GM23338 (cell line): ENCODE results near the gene FAM110C. TPM values are rescaled to one million over a fixed set of nuclear protein-coding genes. Genes with fewer than 3 reads are reported as not detected.

Experiments used
- ATAC-seq: fragments of 200-7000 bp; cut with Tn5 transposase; 3 replicates; pipeline ENCODE4 v1.9.1; 2020
- DNase-seq: peaks from one replicate; pipeline ENCODE4 v3.0.0-alpha.2; 2015; ENCODE audit warnings: low spot score
- H2AFZ ChIP-seq: fragments of 200-600 bp; sonication (generic); 2 replicates; pipeline ENCODE4 v1.8.0; 2016; ENCODE audit warnings: antibody characterized with exemption, mild to moderate bottlenecking, moderate library complexity
- H3F3A ChIP-seq: fragments of 200-600 bp; sonication (generic); replicated peaks from 2 replicates; pipeline ENCODE4 v1.8.0; 2017; ENCODE audit warnings: antibody characterized with exemption, mixed run types, low read depth
- H3K27ac ChIP-seq: fragments of 200-600 bp; sonication (generic); 2 replicates; pipeline ENCODE4 v1.6.1; 2016; ENCODE audit warnings: low read depth
- H3K27me3 ChIP-seq: fragments of 200-600 bp; sonication (generic); 2 replicates; pipeline ENCODE4 v1.8.0; 2016; ENCODE audit warnings: mild to moderate bottlenecking, mixed run types, moderate library complexity; ENCODE audit not compliant: insufficient read depth
- H3K36me3 ChIP-seq: fragments of 200-600 bp; sonication (generic); 2 replicates; pipeline ENCODE4 v1.8.0; 2016; ENCODE audit warnings: mild to moderate bottlenecking; ENCODE audit not compliant: insufficient read depth
- H3K4me1 ChIP-seq: fragments of 200-600 bp; sonication (generic); 2 replicates; pipeline ENCODE4 v1.8.0; 2016; ENCODE audit warnings: mild to moderate bottlenecking, moderate library complexity; ENCODE audit not compliant: insufficient read depth
- H3K4me2 ChIP-seq: fragments of 200-600 bp; sonication (generic); 2 replicates; pipeline ENCODE4 v1.7.1; 2017; ENCODE audit warnings: mixed run types
- H3K4me3 ChIP-seq: fragments of 200-600 bp; sonication (generic); 2 replicates; pipeline ENCODE4 v1.6.1; 2016; ENCODE audit warnings: mixed run types
- H3K79me2 ChIP-seq: fragments of 200-600 bp; sonication (generic); replicated peaks from 2 replicates; pipeline ENCODE4 v1.8.0; 2017; ENCODE audit warnings: mild to moderate bottlenecking; ENCODE audit not compliant: insufficient read depth
- H3K9me2 ChIP-seq: fragments of 200-600 bp; sonication (generic); 2 replicates; pipeline ENCODE4 v1.8.0; 2017; ENCODE audit not compliant: insufficient read depth
- H4K20me1 ChIP-seq: fragments of 200-600 bp; sonication (generic); replicated peaks from 2 replicates; pipeline ENCODE4 v1.8.0; 2017; ENCODE audit warnings: mild to moderate bottlenecking; ENCODE audit not compliant: insufficient read depth
- H3K27ac Mint-ChIP-seq: 2 replicates; pipeline ENCODE4 v1.8.0; 2020; ENCODE audit warnings: inconsistent platforms, mild to moderate bottlenecking, moderate library complexity, mixed read lengths
- H3K27me3 Mint-ChIP-seq: 3 replicates; pipeline ENCODE4 v1.8.0; 2022; ENCODE audit warnings: low read depth, mild to moderate bottlenecking, moderate library complexity, mixed read lengths, inconsistent platforms; ENCODE audit not compliant: insufficient read depth, poor library complexity
- H3K36me3 Mint-ChIP-seq: 3 replicates; pipeline ENCODE4 v1.8.0; 2021; ENCODE audit warnings: low read depth, mild to moderate bottlenecking, inconsistent platforms, moderate library complexity, mixed read lengths
- H3K4me1 Mint-ChIP-seq: 3 replicates; pipeline ENCODE4 v1.8.0; 2020; ENCODE audit warnings: mild to moderate bottlenecking, inconsistent platforms, mixed read lengths
- H3K4me3 Mint-ChIP-seq: 3 replicates; pipeline ENCODE4 v1.8.0; 2021; ENCODE audit warnings: moderate library complexity, mild to moderate bottlenecking, inconsistent platforms, mixed read lengths
- H3K9me3 Mint-ChIP-seq: 3 replicates; pipeline ENCODE4 v1.8.0; 2020; ENCODE audit warnings: moderate library complexity, mild to moderate bottlenecking, inconsistent platforms, mixed read lengths
- CREB1 ChIP-seq: fragments of 250-450 bp; sonication (Bioruptor Pico); IDR thresholded peaks from 2 replicates; pipeline ENCODE4 v1.5.0; 2020; ENCODE audit warnings: low read depth, mild to moderate bottlenecking, moderate library complexity
- EZH2 ChIP-seq: fragments of 200-600 bp; sonication (generic); IDR thresholded peaks from one replicate; pipeline ENCODE4 v1.8.0; 2017; ENCODE audit warnings: antibody characterized with exemption, mild to moderate bottlenecking, low read depth; ENCODE audit not compliant: unreplicated experiment
- EZH2phosphoT487 ChIP-seq: fragments of 200-600 bp; sonication (generic); IDR thresholded peaks from one replicate; pipeline ENCODE4 v1.8.1; 2018; ENCODE audit warnings: antibody characterized with exemption; ENCODE audit not compliant: unreplicated experiment
- JUNB ChIP-seq: IDR thresholded peaks from one replicate; pipeline ENCODE4 v1.6.1; 2016; ENCODE audit warnings: antibody characterized with exemption; ENCODE audit not compliant: unreplicated experiment
- NANOG ChIP-seq: IDR thresholded peaks from 2 replicates; pipeline ENCODE4 v1.6.1; 2016; ENCODE audit warnings: antibody characterized with exemption, borderline replicate concordance
- STAT1 ChIP-seq: IDR thresholded peaks from one replicate; pipeline ENCODE4 v1.6.1; 2016; ENCODE audit warnings: antibody characterized with exemption; ENCODE audit not compliant: unreplicated experiment
- ZNF114 ChIP-seq: fragments of 250-450 bp; sonication (Bioruptor Pico); IDR thresholded peaks from 2 replicates; pipeline ENCODE4 v1.5.0; 2020; ENCODE audit warnings: mild to moderate bottlenecking, moderate library complexity
- ZNF331 ChIP-seq: fragments of 250-450 bp; sonication (Bioruptor Pico); IDR thresholded peaks from 2 replicates; pipeline ENCODE4 v1.5.0; 2020; ENCODE audit warnings: low read depth, mild to moderate bottlenecking, moderate library complexity
- polyA plus RNA-seq: library from polyadenylated mRNA; unstranded; fragments of >200 nt; fragmentation: Nextera tagmentation; extraction: Ambion mirVana; gene quantifications from 2 replicates; pipeline ENCODE4 v1.2.1, GENCODE V29; 2016
- total RNA-seq: library from RNA; depleted of rRNA; stranded (reverse); fragments of >200 nt; shearing (Covaris generic); gene quantifications from 2 replicates; pipeline ENCODE4 v1.2.3, GENCODE V29; 2014
- TF ChIP-seq, protein P1 (sequence below): IDR thresholded peaks from one replicate; pipeline ENCODE4 v1.6.1; 2018; ENCODE audit warnings: antibody characterized with exemption; ENCODE audit not compliant: unreplicated experiment
- TF ChIP-seq, protein P2 (sequence below): fragments of 250-450 bp; sonication (Bioruptor Pico); IDR thresholded peaks from 2 replicates; pipeline ENCODE4 v1.5.0; 2020; ENCODE audit warnings: mild to moderate bottlenecking, moderate library complexity
- TF ChIP-seq, protein P3 (sequence below): IDR thresholded peaks from 2 replicates; pipeline ENCODE4 v1.6.1; 2016; ENCODE audit warnings: antibody characterized with exemption

The FAM110C gene
- total and polyA plus RNA-seq, 2 experiments from 2014 or later = 7.9 to 20.9 TPM

DNA sequence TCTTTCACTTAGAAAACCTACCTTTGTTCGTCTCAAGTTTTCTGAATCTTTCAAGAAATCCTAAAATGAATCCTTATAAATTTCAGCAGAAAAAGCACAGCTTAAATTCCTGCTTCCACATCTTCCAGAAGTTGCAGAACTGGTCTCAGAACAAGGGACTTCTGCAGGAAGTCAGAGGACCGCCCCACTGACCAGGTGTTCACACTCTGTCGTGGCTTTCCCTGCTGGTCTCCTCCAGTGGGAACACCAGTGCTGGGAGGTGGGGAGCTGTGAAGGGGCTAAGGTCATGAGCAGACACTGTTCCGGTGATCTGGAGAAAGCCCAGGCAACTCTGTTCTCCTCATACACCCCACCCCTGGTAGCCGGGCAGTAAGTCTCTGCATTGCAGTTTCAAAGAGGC is 3.5 kb downstream of the FAM110C start (continued):
- TF ChIP-seq, protein P1, sequence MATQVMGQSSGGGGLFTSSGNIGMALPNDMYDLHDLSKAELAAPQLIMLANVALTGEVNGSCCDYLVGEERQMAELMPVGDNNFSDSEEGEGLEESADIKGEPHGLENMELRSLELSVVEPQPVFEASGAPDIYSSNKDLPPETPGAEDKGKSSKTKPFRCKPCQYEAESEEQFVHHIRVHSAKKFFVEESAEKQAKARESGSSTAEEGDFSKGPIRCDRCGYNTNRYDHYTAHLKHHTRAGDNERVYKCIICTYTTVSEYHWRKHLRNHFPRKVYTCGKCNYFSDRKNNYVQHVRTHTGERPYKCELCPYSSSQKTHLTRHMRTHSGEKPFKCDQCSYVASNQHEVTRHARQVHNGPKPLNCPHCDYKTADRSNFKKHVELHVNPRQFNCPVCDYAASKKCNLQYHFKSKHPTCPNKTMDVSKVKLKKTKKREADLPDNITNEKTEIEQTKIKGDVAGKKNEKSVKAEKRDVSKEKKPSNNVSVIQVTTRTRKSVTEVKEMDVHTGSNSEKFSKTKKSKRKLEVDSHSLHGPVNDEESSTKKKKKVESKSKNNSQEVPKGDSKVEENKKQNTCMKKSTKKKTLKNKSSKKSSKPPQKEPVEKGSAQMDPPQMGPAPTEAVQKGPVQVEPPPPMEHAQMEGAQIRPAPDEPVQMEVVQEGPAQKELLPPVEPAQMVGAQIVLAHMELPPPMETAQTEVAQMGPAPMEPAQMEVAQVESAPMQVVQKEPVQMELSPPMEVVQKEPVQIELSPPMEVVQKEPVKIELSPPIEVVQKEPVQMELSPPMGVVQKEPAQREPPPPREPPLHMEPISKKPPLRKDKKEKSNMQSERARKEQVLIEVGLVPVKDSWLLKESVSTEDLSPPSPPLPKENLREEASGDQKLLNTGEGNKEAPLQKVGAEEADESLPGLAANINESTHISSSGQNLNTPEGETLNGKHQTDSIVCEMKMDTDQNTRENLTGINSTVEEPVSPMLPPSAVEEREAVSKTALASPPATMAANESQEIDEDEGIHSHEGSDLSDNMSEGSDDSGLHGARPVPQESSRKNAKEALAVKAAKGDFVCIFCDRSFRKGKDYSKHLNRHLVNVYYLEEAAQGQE = no peak
- no peak for TF ChIP-seq CREB1 (CRISPR knock-in tag)

DNA sequence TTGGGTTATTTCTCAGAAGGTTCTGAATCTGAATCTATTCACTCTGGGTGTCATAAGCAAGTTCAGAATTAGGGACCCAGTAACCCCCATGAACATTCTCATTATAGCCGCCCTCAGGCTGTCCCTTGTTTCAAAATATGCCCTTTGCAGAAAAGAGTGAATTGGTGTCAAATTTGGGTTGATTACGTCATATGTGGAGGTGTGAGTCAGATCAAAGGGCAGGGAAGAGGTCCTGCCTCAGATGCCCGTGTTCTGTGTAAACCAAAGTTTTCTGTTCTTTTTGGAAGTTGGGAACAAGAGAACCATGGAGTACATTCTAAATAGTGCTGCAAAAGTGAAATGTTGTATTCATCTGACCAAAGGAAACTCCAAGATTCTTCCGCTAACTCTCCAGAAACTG is 5.8 kb downstream of the FAM110C start:
- peaks cover 20% of the 10 kb centered on the region; the same call in 1 of the 2 replicates for H3K36me3 ChIP-seq
- H3K4me3 ChIP-seq = no peak overlapping the region
- Mint-ChIP-seq H3K27me3 (peaks cover 11% of the 10 kb centered on the region), H3K9me3 (no peaks in the 10 kb centered on the region), H3K4me1 (peaks cover 41% of the 10 kb centered on the region), H3K27ac (no peak overlapping the region), H3K4me3 (no peak overlapping the region), H3K36me3 (peaks cover 62% of the 10 kb centered on the region)
- H3K4me1 ChIP-seq = peaks cover 22% of the 10 kb centered on the region
- no peak overlapping the region for H3K4me2 ChIP-seq
- no peaks in the 10 kb centered on the region; the same call in 1 of the 2 replicates for H3F3A ChIP-seq
- H3K79me2 ChIP-seq = peaks cover 24% of the 10 kb centered on the region
- peaks cover 10% of the 10 kb centered on the region; the same call in 1 of the 2 replicates for H4K20me1 ChIP-seq
- H3K9me2 ChIP-seq = no peaks in the 10 kb centered on the region
- H3K27ac ChIP-seq = no peak overlapping the region
- no peak for ATAC-seq
- no peak overlapping the region for H2AFZ ChIP-seq
- DNase-seq = no peak
- H3K27me3 ChIP-seq = peaks cover 13% of the 10 kb centered on the region
- TF ChIP-seq STAT1 = no peak
- no peak for TF ChIP-seq CREB1 (CRISPR knock-in tag)
- TF ChIP-seq JUNB = no peak
- no peak for TF ChIP-seq ZNF114
- TF ChIP-seq EZH2phosphoT487 = no peak
- TF ChIP-seq NANOG = no peak
- TF ChIP-seq ZNF331 (CRISPR knock-in tag) = no peak
- TF ChIP-seq, protein P2, sequence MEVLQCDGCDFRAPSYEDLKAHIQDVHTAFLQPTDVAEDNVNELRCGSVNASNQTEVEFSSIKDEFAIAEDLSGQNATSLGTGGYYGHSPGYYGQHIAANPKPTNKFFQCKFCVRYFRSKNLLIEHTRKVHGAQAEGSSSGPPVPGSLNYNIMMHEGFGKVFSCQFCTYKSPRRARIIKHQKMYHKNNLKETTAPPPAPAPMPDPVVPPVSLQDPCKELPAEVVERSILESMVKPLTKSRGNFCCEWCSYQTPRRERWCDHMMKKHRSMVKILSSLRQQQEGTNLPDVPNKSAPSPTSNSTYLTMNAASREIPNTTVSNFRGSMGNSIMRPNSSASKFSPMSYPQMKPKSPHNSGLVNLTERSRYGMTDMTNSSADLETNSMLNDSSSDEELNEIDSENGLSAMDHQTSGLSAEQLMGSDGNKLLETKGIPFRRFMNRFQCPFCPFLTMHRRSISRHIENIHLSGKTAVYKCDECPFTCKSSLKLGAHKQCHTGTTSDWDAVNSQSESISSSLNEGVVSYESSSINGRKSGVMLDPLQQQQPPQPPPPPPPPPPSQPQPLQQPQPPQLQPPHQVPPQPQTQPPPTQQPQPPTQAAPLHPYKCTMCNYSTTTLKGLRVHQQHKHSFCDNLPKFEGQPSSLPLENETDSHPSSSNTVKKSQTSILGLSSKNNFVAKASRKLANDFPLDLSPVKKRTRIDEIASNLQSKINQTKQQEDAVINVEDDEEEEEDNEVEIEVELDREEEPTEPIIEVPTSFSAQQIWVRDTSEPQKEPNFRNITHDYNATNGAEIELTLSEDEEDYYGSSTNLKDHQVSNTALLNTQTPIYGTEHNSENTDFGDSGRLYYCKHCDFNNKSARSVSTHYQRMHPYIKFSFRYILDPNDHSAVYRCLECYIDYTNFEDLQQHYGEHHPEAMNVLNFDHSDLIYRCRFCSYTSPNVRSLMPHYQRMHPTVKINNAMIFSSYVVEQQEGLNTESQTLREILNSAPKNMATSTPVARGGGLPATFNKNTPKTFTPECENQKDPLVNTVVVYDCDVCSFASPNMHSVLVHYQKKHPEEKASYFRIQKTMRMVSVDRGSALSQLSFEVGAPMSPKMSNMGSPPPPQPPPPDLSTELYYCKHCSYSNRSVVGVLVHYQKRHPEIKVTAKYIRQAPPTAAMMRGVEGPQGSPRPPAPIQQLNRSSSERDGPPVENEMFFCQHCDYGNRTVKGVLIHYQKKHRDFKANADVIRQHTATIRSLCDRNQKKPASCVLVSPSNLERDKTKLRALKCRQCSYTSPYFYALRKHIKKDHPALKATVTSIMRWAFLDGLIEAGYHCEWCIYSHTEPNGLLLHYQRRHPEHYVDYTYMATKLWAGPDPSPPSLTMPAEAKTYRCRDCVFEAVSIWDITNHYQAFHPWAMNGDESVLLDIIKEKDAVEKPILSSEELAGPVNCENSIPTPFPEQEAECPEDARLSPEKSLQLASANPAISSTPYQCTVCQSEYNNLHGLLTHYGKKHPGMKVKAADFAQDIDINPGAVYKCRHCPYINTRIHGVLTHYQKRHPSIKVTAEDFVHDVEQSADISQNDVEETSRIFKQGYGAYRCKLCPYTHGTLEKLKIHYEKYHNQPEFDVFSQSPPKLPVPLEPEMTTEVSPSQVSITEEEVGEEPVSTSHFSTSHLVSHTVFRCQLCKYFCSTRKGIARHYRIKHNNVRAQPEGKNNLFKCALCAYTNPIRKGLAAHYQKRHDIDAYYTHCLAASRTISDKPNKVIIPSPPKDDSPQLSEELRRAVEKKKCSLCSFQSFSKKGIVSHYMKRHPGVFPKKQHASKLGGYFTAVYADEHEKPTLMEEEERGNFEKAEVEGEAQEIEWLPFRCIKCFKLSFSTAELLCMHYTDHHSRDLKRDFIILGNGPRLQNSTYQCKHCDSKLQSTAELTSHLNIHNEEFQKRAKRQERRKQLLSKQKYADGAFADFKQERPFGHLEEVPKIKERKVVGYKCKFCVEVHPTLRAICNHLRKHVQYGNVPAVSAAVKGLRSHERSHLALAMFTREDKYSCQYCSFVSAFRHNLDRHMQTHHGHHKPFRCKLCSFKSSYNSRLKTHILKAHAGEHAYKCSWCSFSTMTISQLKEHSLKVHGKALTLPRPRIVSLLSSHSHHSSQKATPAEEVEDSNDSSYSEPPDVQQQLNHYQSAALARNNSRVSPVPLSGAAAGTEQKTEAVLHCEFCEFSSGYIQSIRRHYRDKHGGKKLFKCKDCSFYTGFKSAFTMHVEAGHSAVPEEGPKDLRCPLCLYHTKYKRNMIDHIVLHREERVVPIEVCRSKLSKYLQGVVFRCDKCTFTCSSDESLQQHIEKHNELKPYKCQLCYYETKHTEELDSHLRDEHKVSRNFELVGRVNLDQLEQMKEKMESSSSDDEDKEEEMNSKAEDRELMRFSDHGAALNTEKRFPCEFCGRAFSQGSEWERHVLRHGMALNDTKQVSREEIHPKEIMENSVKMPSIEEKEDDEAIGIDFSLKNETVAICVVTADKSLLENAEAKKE (CRISPR knock-in tag) = no peak
- TF ChIP-seq, protein P1 = no peak
- TF ChIP-seq EZH2 = no peak
- TF ChIP-seq, protein P3, sequence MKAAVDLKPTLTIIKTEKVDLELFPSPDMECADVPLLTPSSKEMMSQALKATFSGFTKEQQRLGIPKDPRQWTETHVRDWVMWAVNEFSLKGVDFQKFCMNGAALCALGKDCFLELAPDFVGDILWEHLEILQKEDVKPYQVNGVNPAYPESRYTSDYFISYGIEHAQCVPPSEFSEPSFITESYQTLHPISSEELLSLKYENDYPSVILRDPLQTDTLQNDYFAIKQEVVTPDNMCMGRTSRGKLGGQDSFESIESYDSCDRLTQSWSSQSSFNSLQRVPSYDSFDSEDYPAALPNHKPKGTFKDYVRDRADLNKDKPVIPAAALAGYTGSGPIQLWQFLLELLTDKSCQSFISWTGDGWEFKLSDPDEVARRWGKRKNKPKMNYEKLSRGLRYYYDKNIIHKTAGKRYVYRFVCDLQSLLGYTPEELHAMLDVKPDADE = no peak
